RWPE2 (cell line): ENCODE data around the gene CCNYL1.

Experiments used
- ATAC-seq: fragments of 200-7000 bp; cut with Tn5 transposase; 3 replicates; pipeline ENCODE4 v1.9.1; 2021; ENCODE audit warnings: low read depth
- DNase-seq: peaks from one replicate; pipeline ENCODE4 v3.0.0-alpha.2; 2020; ENCODE audit warnings: low spot score
- H3K27ac ChIP-seq: fragments of 450-650 bp; 2 replicates; pipeline ENCODE4 v1.5.1; 2017; ENCODE audit warnings: mild to moderate bottlenecking; ENCODE audit not compliant: poor library complexity, severe bottlenecking
- H3K27me3 ChIP-seq: fragments of 250-450 bp; sonication (Bioruptor Pico); 2 replicates; pipeline ENCODE4 v1.5.1; 2021; ENCODE audit warnings: mild to moderate bottlenecking, moderate library complexity; ENCODE audit not compliant: insufficient read depth, poor library complexity, severe bottlenecking
- H3K36me3 ChIP-seq: fragments of 250-450 bp; sonication (Bioruptor Pico); 2 replicates; pipeline ENCODE4 v1.5.1; 2020; ENCODE audit warnings: low read depth, mild to moderate bottlenecking, moderate library complexity
- H3K4me1 ChIP-seq: fragments of 250-450 bp; sonication (Bioruptor Pico); 2 replicates; pipeline ENCODE4 v1.5.1; 2021; ENCODE audit warnings: mild to moderate bottlenecking, moderate library complexity; ENCODE audit not compliant: insufficient read depth, poor library complexity, severe bottlenecking
- H3K4me3 ChIP-seq: fragments of 250-450 bp; sonication (Bioruptor Pico); 2 replicates; pipeline ENCODE4 v1.5.1; 2021; ENCODE audit warnings: mild to moderate bottlenecking, moderate library complexity; ENCODE audit not compliant: severe bottlenecking
- H3K9me3 ChIP-seq: fragments of 250-450 bp; sonication (Bioruptor Pico); 2 replicates; pipeline ENCODE4 v1.5.1; 2021; ENCODE audit warnings: mild to moderate bottlenecking, moderate library complexity; ENCODE audit not compliant: severe bottlenecking
- TF ChIP-seq, protein P1 (sequence below): fragments of 450-650 bp; IDR thresholded peaks from one replicate; pipeline ENCODE4 v1.5.1; 2017; ENCODE audit warnings: mild to moderate bottlenecking, moderate library complexity; ENCODE audit not compliant: poor library complexity, severe bottlenecking

The CCNYL1 gene

DNA sequence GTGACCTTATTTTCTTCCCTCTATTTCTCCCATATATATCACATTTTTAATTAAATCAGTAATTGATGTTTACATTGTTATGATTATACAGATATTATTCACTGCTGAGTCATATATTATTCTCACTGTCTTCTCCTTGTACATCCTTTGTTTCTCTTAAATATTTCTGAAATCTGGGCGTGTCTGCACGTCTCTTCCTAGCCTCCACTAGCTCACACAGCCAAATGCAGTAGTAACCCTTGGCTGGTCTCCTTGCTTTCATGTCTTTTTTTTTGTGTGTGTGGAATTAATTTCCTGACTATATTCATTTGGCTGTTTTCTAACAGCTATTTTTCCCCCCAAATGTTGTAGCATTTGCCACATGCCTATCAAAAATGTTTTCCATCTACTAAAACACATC, 15.8 kb downstream of the CCNYL1 start:
- Histone ChIP-seq H3K36me3 (peaks cover 32% of the 10 kb centered on the region), H3K4me3 (no peak overlapping the region), H3K9me3 (no peaks in the 10 kb centered on the region), H3K4me1 (peaks cover 42% of the 10 kb centered on the region), H3K27me3 (no peaks in the 10 kb centered on the region), H3K27ac (peak overlapping the region; percentile 62)
- ATAC-seq (peak; percentile 89), DNase-seq (no peak)
- TF ChIP-seq, protein P1, sequence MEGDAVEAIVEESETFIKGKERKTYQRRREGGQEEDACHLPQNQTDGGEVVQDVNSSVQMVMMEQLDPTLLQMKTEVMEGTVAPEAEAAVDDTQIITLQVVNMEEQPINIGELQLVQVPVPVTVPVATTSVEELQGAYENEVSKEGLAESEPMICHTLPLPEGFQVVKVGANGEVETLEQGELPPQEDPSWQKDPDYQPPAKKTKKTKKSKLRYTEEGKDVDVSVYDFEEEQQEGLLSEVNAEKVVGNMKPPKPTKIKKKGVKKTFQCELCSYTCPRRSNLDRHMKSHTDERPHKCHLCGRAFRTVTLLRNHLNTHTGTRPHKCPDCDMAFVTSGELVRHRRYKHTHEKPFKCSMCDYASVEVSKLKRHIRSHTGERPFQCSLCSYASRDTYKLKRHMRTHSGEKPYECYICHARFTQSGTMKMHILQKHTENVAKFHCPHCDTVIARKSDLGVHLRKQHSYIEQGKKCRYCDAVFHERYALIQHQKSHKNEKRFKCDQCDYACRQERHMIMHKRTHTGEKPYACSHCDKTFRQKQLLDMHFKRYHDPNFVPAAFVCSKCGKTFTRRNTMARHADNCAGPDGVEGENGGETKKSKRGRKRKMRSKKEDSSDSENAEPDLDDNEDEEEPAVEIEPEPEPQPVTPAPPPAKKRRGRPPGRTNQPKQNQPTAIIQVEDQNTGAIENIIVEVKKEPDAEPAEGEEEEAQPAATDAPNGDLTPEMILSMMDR = no peak

DNA sequence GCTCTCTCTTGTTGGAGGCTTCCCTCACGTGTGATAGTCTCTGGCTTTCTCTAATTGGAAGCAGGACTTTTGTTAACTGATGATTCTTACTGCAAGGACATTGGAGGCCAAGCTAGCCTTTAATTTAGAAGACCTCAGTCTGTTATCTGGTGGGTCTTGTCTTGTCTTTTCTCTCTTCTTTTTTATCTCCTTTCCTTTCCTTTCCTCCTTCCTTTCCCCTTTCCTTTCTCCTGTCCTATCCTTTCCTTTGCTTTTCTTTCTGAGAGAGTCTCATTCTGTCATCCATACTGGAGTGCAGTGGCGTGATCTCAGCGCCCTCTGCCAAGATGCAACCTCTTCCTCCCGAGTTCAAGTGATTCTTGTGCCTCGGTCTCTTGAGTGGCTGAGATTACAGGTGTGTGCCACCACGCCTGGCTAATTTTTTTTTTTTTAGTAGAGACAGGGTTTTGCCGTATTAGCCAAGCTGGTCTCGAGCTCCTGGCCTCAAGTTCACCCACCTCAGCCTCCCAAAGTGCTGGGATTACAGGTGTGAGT, 18.1 kb downstream of the CCNYL1 start:
- DNase-seq (no peak), ATAC-seq (no peak)
- H3K27me3 ChIP-seq = no peaks in the 10 kb centered on the region
- H3K27ac ChIP-seq = no peak overlapping the region
- H3K4me1 ChIP-seq = peaks cover 22% of the 10 kb centered on the region
- TF ChIP-seq, protein P1 = no peak
- no peak overlapping the region for H3K4me3 ChIP-seq
- peaks cover 38% of the 10 kb centered on the region for H3K36me3 ChIP-seq
- H3K9me3 ChIP-seq = no peaks in the 10 kb centered on the region

DNA sequence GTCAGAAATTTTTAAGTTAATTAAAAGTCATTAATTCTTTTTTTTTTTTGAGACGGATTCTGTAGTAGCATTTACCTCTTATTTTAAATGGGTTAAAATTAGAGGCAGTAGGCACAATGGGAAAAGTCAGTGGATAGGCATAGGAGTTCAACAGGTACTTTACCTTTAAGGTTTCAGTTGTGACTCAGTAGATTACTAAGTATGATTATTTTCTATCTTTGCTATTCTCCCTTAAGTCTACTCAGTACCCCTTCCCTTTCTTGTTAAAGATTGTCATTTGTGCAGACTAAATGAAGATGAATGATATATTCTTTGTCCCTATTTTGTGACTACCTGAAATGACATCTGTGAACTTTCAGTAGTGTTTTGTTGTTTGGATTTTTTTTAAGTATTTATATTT, 19.7 kb downstream of the CCNYL1 start:
- DNase-seq (no peak), ATAC-seq (no peak)
- TF ChIP-seq, protein P1 = no peak
- Histone ChIP-seq H3K4me1 (peaks cover 16% of the 10 kb centered on the region), H3K4me3 (no peak overlapping the region), H3K27me3 (no peaks in the 10 kb centered on the region), H3K36me3 (peaks cover 41% of the 10 kb centered on the region), H3K27ac (no peak overlapping the region), H3K9me3 (no peaks in the 10 kb centered on the region)

DNA sequence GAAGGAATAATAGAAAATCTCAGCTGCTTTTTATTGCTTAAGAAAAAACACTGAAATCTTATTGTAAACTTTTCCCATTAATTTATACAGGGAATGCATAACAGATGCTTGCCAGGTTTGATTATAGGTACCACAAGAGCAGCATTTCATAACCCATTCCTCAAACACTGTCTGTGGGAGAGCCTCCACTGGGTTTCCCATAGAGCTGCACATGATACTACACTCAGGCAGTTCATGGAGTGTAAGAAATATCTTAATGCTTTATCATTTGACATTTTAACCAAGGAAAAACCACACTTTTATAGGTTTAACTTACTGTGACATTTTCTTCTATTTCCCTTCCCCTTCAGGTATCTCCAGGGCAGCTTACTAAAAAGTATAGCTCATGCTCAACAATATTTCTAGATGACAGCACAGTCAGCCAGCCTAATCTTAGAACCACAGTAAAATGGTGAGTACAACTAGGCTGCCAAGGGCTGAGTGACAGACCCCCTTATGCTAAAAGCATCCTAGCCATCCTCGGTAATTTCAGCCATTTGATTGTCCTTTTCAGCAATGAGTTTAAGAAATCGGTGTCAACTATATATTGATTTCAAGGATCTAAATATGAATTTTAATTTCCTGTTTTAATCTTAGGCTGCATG, 22.3 kb downstream of the CCNYL1 start:
- DNase-seq = no peak
- H3K27ac ChIP-seq = no peak overlapping the region
- H3K36me3 ChIP-seq = peaks cover 30% of the 10 kb centered on the region
- no peak overlapping the region for H3K4me3 ChIP-seq
- no peaks in the 10 kb centered on the region for H3K4me1 ChIP-seq
- no peaks in the 10 kb centered on the region for H3K9me3 ChIP-seq
- TF ChIP-seq, protein P1 = no peak
- ATAC-seq = no peak
- no peaks in the 10 kb centered on the region for H3K27me3 ChIP-seq

DNA sequence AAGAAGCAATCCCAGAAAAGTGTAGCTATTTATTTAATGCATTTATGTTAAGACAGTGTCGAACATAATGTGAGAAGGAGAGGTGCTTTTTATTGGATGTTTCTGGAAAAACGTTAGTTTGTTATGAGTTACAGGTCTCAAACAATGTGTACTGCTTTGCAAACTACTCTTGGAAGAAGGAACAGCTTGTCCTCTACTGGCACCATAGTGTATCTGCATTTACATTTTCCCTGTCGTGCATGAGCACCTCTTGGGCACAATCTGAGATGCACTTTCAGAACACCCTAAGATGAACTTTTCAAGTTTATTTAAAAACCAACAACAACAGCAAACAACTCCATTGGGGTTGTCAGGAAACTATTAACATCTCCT, 22.8 kb downstream of the CCNYL1 start:
- no peak for DNase-seq
- no peaks in the 10 kb centered on the region for H3K9me3 ChIP-seq
- peaks cover 32% of the 10 kb centered on the region for H3K36me3 ChIP-seq
- TF ChIP-seq, protein P1 = peak; percentile 72
- no peaks in the 10 kb centered on the region for H3K27me3 ChIP-seq
- no peak overlapping the region for H3K4me3 ChIP-seq
- no peak overlapping the region for H3K27ac ChIP-seq
- no peaks in the 10 kb centered on the region for H3K4me1 ChIP-seq
- peak; percentile 61; the same call in 1 of the 3 replicates for ATAC-seq
